ENCODE results near the gene TPO.

DNA sequence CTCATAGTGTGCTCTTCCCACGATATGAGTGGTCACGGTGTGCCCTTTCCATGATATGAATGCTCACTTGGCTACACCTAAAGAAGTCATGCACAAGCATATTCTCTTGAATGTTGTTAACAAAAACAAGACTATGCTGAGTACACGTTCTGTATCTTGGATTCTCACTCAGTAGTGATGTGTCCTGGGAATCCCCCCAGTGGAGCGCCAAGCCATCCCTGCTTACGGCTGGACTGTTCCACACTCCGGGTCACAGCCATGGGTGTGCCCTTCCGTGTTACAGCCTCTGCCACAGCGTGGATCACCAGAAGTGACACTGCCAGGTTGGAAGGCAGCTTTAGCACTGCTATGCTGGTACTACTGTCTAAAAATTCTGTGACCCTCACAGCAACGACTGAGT, 59.1 kb downstream of the TPO start:
- no peak for TF ChIP-seq ZBTB21 (CRISPR knock-in tag; IDR thresholded peaks at IDR 0.05; ENCODE audit: borderline replicate concordance)
- TF ChIP-seq, protein P1, sequence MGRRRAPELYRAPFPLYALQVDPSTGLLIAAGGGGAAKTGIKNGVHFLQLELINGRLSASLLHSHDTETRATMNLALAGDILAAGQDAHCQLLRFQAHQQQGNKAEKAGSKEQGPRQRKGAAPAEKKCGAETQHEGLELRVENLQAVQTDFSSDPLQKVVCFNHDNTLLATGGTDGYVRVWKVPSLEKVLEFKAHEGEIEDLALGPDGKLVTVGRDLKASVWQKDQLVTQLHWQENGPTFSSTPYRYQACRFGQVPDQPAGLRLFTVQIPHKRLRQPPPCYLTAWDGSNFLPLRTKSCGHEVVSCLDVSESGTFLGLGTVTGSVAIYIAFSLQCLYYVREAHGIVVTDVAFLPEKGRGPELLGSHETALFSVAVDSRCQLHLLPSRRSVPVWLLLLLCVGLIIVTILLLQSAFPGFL (CRISPR knock-in tag; IDR thresholded peaks at IDR 0.05; ENCODE audit: borderline replicate concordance): no peak
- TF ChIP-seq, protein P2, sequence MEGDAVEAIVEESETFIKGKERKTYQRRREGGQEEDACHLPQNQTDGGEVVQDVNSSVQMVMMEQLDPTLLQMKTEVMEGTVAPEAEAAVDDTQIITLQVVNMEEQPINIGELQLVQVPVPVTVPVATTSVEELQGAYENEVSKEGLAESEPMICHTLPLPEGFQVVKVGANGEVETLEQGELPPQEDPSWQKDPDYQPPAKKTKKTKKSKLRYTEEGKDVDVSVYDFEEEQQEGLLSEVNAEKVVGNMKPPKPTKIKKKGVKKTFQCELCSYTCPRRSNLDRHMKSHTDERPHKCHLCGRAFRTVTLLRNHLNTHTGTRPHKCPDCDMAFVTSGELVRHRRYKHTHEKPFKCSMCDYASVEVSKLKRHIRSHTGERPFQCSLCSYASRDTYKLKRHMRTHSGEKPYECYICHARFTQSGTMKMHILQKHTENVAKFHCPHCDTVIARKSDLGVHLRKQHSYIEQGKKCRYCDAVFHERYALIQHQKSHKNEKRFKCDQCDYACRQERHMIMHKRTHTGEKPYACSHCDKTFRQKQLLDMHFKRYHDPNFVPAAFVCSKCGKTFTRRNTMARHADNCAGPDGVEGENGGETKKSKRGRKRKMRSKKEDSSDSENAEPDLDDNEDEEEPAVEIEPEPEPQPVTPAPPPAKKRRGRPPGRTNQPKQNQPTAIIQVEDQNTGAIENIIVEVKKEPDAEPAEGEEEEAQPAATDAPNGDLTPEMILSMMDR (IDR thresholded peaks at IDR 0.05): no peak
